Stimulated activated CD8-positive, alpha-beta memory T cell treated with anti-CD3 and anti-CD28 coated beads, Interleukin-4, amount 100 ng/mL, for 4 hours (primary cell): ENCODE data around the gene CDKN2AIP.

ENCODE experiments used
- DNase-seq, 2 donors: peaks; one replicate each; pipeline ENCODE4 v3.0.0-alpha.2; 2020; ENCODE audit warnings: low read depth in 2 of 2, low spot score in 1 of 2

Gene CDKN2AIP

GRCh38 chr4:183492791-183493222 lies 48.4 kb downstream of the CDKN2AIP start:
- no peak for DNase-seq

GRCh38 chr4:183493246-183493645 lies 48.8 kb downstream of the CDKN2AIP start:
- DNase-seq: no peak

GRCh38 chr4:183495184-183495583 lies 50.7 kb downstream of the CDKN2AIP start:
- no peak for DNase-seq
